Small intestine (tissue), 7 donors: ENCODE measurements around the gene PALS1. TPM values are rescaled to one million over a fixed set of nuclear protein-coding genes. Genes with fewer than 3 reads are reported as not detected.

Experiments used
- DNase-seq, 2 donors: peaks; one replicate each; pipeline versions ENCODE4 v3.0.0 to v3.0.0-alpha.2; 2013
- FAIRE-seq: peaks from 2 replicates; lab custom pipeline; 2012; peaks lifted over from hg19 to GRCh38; lab: Jason Lieb, UNC
- H3K27ac ChIP-seq, 3 donors: one replicate each; pipeline ENCODE4 v1.5.1; 2013; ENCODE audit warnings: low read length in 2 of 3, mild to moderate bottlenecking in 2 of 3, control low read depth in 1 of 3, inconsistent platforms in 1 of 3, low read depth in 1 of 3, moderate library complexity in 1 of 3
- H3K27me3 ChIP-seq, 3 donors: one replicate each; pipeline ENCODE4 v1.6.1; 2013; ENCODE audit warnings: low read length in 3 of 3, inconsistent platforms in 1 of 3; ENCODE audit not compliant: control insufficient read depth in 3 of 3, insufficient read depth in 3 of 3
- H3K36me3 ChIP-seq, 3 donors: one replicate each; pipeline ENCODE4 v1.6.1; 2013; ENCODE audit warnings: low read length in 3 of 3, inconsistent platforms in 1 of 3, low read depth in 1 of 3, mild to moderate bottlenecking in 1 of 3, moderate library complexity in 1 of 3; ENCODE audit not compliant: control insufficient read depth in 3 of 3, insufficient read depth in 2 of 3
- H3K4me1 ChIP-seq, 3 donors: one replicate each; pipeline ENCODE4 v1.6.1; 2013; ENCODE audit warnings: low read length in 2 of 3, inconsistent platforms in 1 of 3, low read depth in 1 of 3, mild to moderate bottlenecking in 1 of 3, moderate library complexity in 1 of 3; ENCODE audit not compliant: control insufficient read depth in 3 of 3, insufficient read depth in 2 of 3
- H3K4me3 ChIP-seq, 3 donors: one replicate each; pipeline ENCODE4 v1.5.1; 2013; ENCODE audit warnings: low read length in 3 of 3, control low read depth in 1 of 3, inconsistent platforms in 1 of 3, low read depth in 1 of 3, mild to moderate bottlenecking in 1 of 3, moderate library complexity in 1 of 3
- H3K9me3 ChIP-seq, 2 donors: one replicate each; pipeline ENCODE4 v1.6.1; 2013; ENCODE audit warnings: low read depth in 1 of 2, low read length in 1 of 2; ENCODE audit not compliant: control insufficient read depth in 2 of 2, insufficient read depth in 1 of 2
- WGBS, 3 donors: extraction: QIAGEN DNeasy Blood & Tissue Kit; methylation state at CpG; one replicate each; pipeline ENCODE4 v1.1.7; 2013; 5-methylcytosine and 5-hydroxymethylcytosine counted together
- polyA plus RNA-seq, 4 donors: library from polyadenylated mRNA; stranded (reverse) in 3 of 4; unstranded in 1 of 4; fragments of 200-250 nt in 3 of 4; fragments of 120-200 nt in 1 of 4; gene quantifications; one replicate each; pipeline versions ENCODE4 v1.2.1 to v1.2.3, GENCODE V29; 2013
- donor health status: healthy with polysubstance abuse.
- donor health status: control.
- donor health status: control.
- donor health status: Bipolar disorder and iron deficiency.
- donor health status: healthy.

PALS1 gene
- polyA plus RNA-seq, 4 donors = 11.1 to 38.4 (median 35.0) TPM

GRCh38 chr14:67221248-67221981 lies 19.8 kb upstream of the PALS1 start:
- WGBS, 3 donors = 16 to 61% (median 35%) methylated on average over 6 of the region's 6 CpGs
- FAIRE-seq = no peak

GRCh38 chr14:67221982-67222328 lies 19.3 kb upstream of the PALS1 start:
- 59 to 82% (median 73%) methylated on average over 4 of the region's 4 CpGs for WGBS, 3 donors
- Histone ChIP-seq H3K4me1 (peaks cover 0 to 5% (median 0%) of the 10 kb centered on the region in 3 donors), H3K4me3 (no peak overlapping the region), H3K27me3 (no peaks in the 10 kb centered on the region), H3K36me3 (no peaks in the 10 kb centered on the region), H3K9me3 (no peaks in the 10 kb centered on the region), H3K27ac (no peak overlapping the region)
- DNase-seq = no peak
- FAIRE-seq = no peak

More at GRCh38 chr14:67221248-67221981, 19.8 kb upstream of the PALS1 start:
- Histone ChIP-seq H3K4me3 (no peak overlapping the region), H3K27me3 (no peaks in the 10 kb centered on the region), H3K4me1 (peaks cover 0 to 5% (median 0%) of the 10 kb centered on the region in 3 donors), H3K27ac (no peak overlapping the region), H3K36me3 (no peaks in the 10 kb centered on the region), H3K9me3 (no peaks in the 10 kb centered on the region)
- peak; percentile 23 to 56 for DNase-seq

- WGBS, 3 donors = 82 to 84% (median 84%) methylated on average over 4 of the region's 4 CpGs
- H3K27me3 ChIP-seq = no peaks in the 10 kb centered on the region
These were observed 15.7 kb upstream of the PALS1 start for GRCh38 chr14:67225523-67225922.

GRCh38 chr14:67228325-67228984 lies 12.8 kb upstream of the PALS1 start:
- FAIRE-seq (no peak), DNase-seq (no peak)
- H3K27me3 ChIP-seq = no peaks in the 10 kb centered on the region
- no peaks in the 10 kb centered on the region for H3K9me3 ChIP-seq
- WGBS, 3 donors = 83 to 89% (median 85%) methylated on average over 3 of the region's 3 CpGs
- H3K27ac ChIP-seq = no peak overlapping the region
- no peak overlapping the region for H3K4me3 ChIP-seq
- H3K36me3 ChIP-seq = no peaks in the 10 kb centered on the region
- no peaks in the 10 kb centered on the region for H3K4me1 ChIP-seq

More at GRCh38 chr14:67225523-67225922, 15.7 kb upstream of the PALS1 start:
- DNase-seq (no peak), FAIRE-seq (no peak)
- Histone ChIP-seq H3K4me1 (peaks cover 0 to 5% (median 0%) of the 10 kb centered on the region in 3 donors), H3K27ac (no peak overlapping the region), H3K9me3 (no peaks in the 10 kb centered on the region), H3K36me3 (no peaks in the 10 kb centered on the region), H3K4me3 (no peak overlapping the region)

- H3K27ac ChIP-seq = no peak overlapping the region
- FAIRE-seq = no peak
- DNase-seq = no peak
- no peaks in the 10 kb centered on the region for H3K4me1 ChIP-seq
- H3K9me3 ChIP-seq = no peaks in the 10 kb centered on the region
- H3K27me3 ChIP-seq = no peaks in the 10 kb centered on the region
- WGBS, 3 donors = 77 to 96% (median 85%) methylated on average over 2 of the region's 2 CpGs
- no peaks in the 10 kb centered on the region for H3K36me3 ChIP-seq
- H3K4me3 ChIP-seq = no peak overlapping the region
These were observed 9.2 kb upstream of the PALS1 start for GRCh38 chr14:67232066-67232465.

GRCh38 chr14:67232621-67233020 lies 8.6 kb upstream of the PALS1 start:
- 72 to 73% (median 72%) methylated on average over 2 of the region's 2 CpGs for WGBS, 3 donors
- Histone ChIP-seq H3K27ac (no peak overlapping the region), H3K27me3 (no peaks in the 10 kb centered on the region), H3K36me3 (no peaks in the 10 kb centered on the region), H3K9me3 (no peaks in the 10 kb centered on the region), H3K4me3 (no peak overlapping the region), H3K4me1 (no peaks in the 10 kb centered on the region)
- no peak for FAIRE-seq
- DNase-seq = no peak

- H3K36me3 ChIP-seq = no peaks in the 10 kb centered on the region
- FAIRE-seq (no peak), DNase-seq (no peak)
- H3K4me1 ChIP-seq = peaks cover 0 to 4% (median 0%) of the 10 kb centered on the region in 3 donors
- no peaks in the 10 kb centered on the region for H3K9me3 ChIP-seq
- no peak overlapping the region for H3K4me3 ChIP-seq
- no peaks in the 10 kb centered on the region for H3K27me3 ChIP-seq
- H3K27ac ChIP-seq = no peak overlapping the region
- WGBS, 3 donors = 55 to 72% (median 70%) methylated on average over 1 of the region's 1 CpG
These were observed 3.6 kb upstream of the PALS1 start for GRCh38 chr14:67237591-67237990.

GRCh38 chr14:67239582-67239981 lies 1.7 kb upstream of the PALS1 start:
- DNase-seq (no peak), FAIRE-seq (no peak)
- no peaks in the 10 kb centered on the region for H3K36me3 ChIP-seq
- no peak overlapping the region for H3K27ac ChIP-seq
- no peaks in the 10 kb centered on the region for H3K9me3 ChIP-seq
- H3K4me3 ChIP-seq = no peak overlapping the region
- WGBS, 3 donors = 91 to 94% (median 93%) methylated on average over 14 of the region's 14 CpGs
- no peaks in the 10 kb centered on the region for H3K27me3 ChIP-seq
- peaks cover 0 to 7% (median 0%) of the 10 kb centered on the region in 3 donors for H3K4me1 ChIP-seq
